Body of pancreas (tissue), 4 donors: Measurements from ENCODE around the gene FSIP2.

Experiments
- POLR2A ChIP-seq, 3 donors: fragments of 450-650 bp; IDR thresholded peaks; one replicate each; pipeline ENCODE4 v1.6.1; 2016; ENCODE audit warnings: antibody characterized with exemption in 3 of 3, mild to moderate bottlenecking in 2 of 3
- TF ChIP-seq, protein P1 (sequence below), 7 experiments: fragments of 450-650 bp in 4 of 7; fragments of 200-600 bp in 3 of 7; sonication (generic) in 3 of 7; IDR thresholded peaks; one replicate each; pipeline ENCODE4 v1.5.1; 2016 to 2019; ENCODE audit warnings: antibody characterized with exemption in 7 of 7

DNA sequence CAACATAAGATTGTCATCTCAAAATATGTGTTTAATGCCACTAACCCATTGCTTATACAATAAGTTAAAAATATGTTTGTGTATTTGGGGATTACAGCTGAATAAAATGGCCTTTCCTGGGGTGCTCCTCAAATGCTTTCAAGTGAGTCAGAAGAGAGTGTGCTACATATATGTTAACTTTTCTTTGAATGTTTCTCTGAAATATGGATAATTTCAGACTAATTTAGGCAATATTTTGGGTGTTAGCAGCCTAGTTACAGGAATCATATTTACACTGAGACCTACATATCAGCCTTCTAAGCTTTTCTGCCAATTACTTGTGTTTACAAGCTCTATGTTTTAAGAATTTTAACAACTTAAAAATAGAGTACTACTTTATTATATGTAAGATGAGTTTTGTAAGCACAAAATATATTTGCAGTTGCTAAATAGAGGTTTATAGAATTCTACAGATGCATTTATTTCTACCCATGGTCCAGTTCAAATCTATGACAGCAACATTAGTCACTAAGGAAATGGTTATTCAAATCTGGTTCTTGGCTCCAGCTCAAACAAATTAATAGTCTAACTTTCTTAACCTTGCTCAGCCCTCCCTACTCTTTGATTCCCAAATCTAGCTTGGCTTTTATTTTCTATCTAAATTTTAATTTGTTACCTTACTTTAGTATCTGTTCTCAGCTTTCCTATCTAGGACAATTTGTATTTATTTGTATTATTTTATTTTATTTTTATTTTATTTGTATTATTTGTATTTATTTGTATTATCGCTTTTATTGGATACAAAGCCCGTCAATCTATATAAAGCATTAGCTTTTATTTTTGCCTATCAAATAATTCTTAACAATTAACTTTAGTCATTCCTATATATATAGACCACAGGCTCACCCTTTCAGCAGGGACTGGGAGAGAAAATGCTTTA, 48.9 kb downstream of the FSIP2 start:
- TF ChIP-seq, protein P1, sequence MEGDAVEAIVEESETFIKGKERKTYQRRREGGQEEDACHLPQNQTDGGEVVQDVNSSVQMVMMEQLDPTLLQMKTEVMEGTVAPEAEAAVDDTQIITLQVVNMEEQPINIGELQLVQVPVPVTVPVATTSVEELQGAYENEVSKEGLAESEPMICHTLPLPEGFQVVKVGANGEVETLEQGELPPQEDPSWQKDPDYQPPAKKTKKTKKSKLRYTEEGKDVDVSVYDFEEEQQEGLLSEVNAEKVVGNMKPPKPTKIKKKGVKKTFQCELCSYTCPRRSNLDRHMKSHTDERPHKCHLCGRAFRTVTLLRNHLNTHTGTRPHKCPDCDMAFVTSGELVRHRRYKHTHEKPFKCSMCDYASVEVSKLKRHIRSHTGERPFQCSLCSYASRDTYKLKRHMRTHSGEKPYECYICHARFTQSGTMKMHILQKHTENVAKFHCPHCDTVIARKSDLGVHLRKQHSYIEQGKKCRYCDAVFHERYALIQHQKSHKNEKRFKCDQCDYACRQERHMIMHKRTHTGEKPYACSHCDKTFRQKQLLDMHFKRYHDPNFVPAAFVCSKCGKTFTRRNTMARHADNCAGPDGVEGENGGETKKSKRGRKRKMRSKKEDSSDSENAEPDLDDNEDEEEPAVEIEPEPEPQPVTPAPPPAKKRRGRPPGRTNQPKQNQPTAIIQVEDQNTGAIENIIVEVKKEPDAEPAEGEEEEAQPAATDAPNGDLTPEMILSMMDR (IDR thresholded peaks at IDR 0.05), result no peak
- TF ChIP-seq POLR2A (IDR thresholded peaks at IDR 0.05), result no peak
